ENCODE measurements around the gene C3orf18. TPM values are rescaled to one million over a fixed set of nuclear protein-coding genes. Genes with fewer than 3 reads are reported as not detected.

C3orf18 gene
- polyA plus RNA-seq, 1 of the 3 experiments (the other 2 are of a cell fraction): 19.7 TPM

DNA sequence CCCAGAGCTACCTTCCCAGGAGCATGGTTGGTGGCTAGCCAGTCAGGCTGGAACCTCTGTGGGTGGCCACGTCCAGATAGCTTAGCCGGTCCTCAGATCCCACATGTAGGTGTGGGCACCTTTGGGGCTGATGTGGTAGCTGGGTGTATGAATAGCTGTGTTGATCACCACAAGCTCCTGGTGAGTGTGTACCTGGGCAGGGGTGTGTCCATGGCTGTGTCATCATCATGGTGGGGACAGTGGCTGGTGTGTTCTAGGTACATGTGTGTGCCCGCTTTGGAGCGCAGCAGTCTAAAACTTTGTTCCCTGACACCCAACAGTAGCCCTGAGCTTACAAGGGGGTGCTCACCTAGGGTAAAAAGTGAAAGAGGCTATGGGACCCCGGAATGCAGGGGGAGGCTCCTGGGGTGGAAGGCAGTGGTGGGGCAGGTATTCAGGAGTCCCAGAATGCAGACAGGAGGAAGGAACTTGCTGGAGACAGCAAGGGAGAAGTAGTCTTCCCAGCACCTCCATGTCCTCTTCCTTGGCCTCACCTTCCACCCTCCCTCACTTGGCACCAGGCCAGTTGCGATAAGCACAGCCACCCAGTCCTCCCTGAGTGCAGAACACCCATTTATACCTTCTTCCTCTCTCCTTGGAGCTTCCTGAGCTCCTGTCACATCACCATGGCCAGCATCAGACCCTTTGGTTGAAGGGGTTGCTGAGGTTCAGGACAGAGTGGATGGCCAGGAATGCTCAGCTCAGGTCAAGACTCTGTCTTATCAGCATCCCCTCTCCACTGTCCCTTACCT is 42.8 kb upstream of the C3orf18 start:
- no peaks in the 10 kb centered on the region for H3K27me3 ChIP-seq (ENCODE audit: insufficient read depth)
- no peaks in the 10 kb centered on the region for H3K9me2 ChIP-seq
- no peak overlapping the region for H2AFZ ChIP-seq (ENCODE audit: low read depth)
- WGBS (ENCODE audit: low lambda C conversion rate): 83% methylated on average over 5 of the region's 6 CpGs
- H3K9ac ChIP-seq: no peak overlapping the region
- ChIA-PET CTCF (interaction anchor here (0.6 to 25.1 kb wide), 8 partner anchors 7 to 1059 kb away, joined by 3 to 648 read pairs (median 5); partner anchors contain the start of genes C3orf18 and HEMK1), POLR2A (interaction anchor here (0.8 to 1.6 kb wide), 4 partner anchors 9 to 41 kb away, joined by 3 to 7 read pairs (median 4); partner anchors contain the start of gene HEMK1)
- TF ChIP-seq RXRA (IDR thresholded peaks at IDR 0.05; ENCODE audit: borderline replicate concordance, low read depth) (no peak), POLR2AphosphoS5 (IDR thresholded peaks at IDR 0.05; ENCODE audit: low read depth, low read length) (no peak), TAF1 (IDR thresholded peaks at IDR 0.05; ENCODE audit: borderline replicate concordance, low read depth, low read length) (no peak), NFIC (IDR thresholded peaks at IDR 0.05; ENCODE audit: borderline replicate concordance) (no peak; the same call in 1 of the 2 replicates), MAX (IDR thresholded peaks at IDR 0.05; ENCODE audit: low read depth) (no peak), GABPA (IDR thresholded peaks at IDR 0.05; ENCODE audit: low read depth) (no peak), SIN3A (IDR thresholded peaks at IDR 0.05; ENCODE audit: borderline replicate concordance, low read depth, low read length) (no peak), RAD21 (IDR thresholded peaks at IDR 0.05; ENCODE audit: low read length) (no peak), JUND (IDR thresholded peaks at IDR 0.05) (no peak), RFX5 (IDR thresholded peaks at IDR 0.05; ENCODE audit: low read length) (no peak), TCF12 (IDR thresholded peaks at IDR 0.05) (no peak), USF1 (IDR thresholded peaks at IDR 0.05; ENCODE audit: borderline replicate concordance, low read depth) (no peak), TEAD4 (IDR thresholded peaks at IDR 0.05; ENCODE audit: borderline replicate concordance, insufficient read depth) (no peak), CHD2 (IDR thresholded peaks at IDR 0.05; ENCODE audit: low read length, partially characterized antibody) (no peak), MXI1 (IDR thresholded peaks at IDR 0.05; ENCODE audit: low read depth, low read length) (no peak), SMC3 (IDR thresholded peaks at IDR 0.05; ENCODE audit: low read depth, low read length) (no peak), FOSL2 (IDR thresholded peaks at IDR 0.05; ENCODE audit: borderline replicate concordance, low read depth) (no peak)
- TF ChIP-seq, protein P1, sequence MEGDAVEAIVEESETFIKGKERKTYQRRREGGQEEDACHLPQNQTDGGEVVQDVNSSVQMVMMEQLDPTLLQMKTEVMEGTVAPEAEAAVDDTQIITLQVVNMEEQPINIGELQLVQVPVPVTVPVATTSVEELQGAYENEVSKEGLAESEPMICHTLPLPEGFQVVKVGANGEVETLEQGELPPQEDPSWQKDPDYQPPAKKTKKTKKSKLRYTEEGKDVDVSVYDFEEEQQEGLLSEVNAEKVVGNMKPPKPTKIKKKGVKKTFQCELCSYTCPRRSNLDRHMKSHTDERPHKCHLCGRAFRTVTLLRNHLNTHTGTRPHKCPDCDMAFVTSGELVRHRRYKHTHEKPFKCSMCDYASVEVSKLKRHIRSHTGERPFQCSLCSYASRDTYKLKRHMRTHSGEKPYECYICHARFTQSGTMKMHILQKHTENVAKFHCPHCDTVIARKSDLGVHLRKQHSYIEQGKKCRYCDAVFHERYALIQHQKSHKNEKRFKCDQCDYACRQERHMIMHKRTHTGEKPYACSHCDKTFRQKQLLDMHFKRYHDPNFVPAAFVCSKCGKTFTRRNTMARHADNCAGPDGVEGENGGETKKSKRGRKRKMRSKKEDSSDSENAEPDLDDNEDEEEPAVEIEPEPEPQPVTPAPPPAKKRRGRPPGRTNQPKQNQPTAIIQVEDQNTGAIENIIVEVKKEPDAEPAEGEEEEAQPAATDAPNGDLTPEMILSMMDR (IDR thresholded peaks at IDR 0.05): no peak
- no peaks in the 10 kb centered on the region for H3K79me2 ChIP-seq (ENCODE audit: insufficient read depth)
- peak overlapping the region in 1 of 2 experiments; percentile 56; a peak in 1 of 4 replicates for H3K4me3 ChIP-seq (ENCODE audit: low read depth in 2 of 2, low read length in 1 of 2)
- no peaks in the 10 kb centered on the region for H3K9me3 ChIP-seq
- H3F3A ChIP-seq (replicated peaks; ENCODE audit: insufficient read depth): no peaks in the 10 kb centered on the region
- no peak overlapping the region for H3K27ac ChIP-seq (ENCODE audit: low read depth in 2 of 2, low read length in 1 of 2)
- peak overlapping the region; percentile 87; the same call in 1 of the 2 replicates for H3K4me2 ChIP-seq
- no peaks in the 10 kb centered on the region for H4K20me1 ChIP-seq (ENCODE audit: insufficient read depth)
- DNase-seq: no peak
- peaks cover 0 to 4% of the 10 kb centered on the region in 2 experiments for H3K36me3 ChIP-seq (replicated peaks in 1 of 2; ENCODE audit: control insufficient read depth in 1 of 2, insufficient read depth in 2 of 2, low read length in 1 of 2)
- H3K4me1 ChIP-seq (ENCODE audit: control insufficient read depth in 1 of 2, insufficient read depth in 2 of 2, low read depth in 1 of 2, low read length in 1 of 2): peaks cover 0 to 34% of the 10 kb centered on the region in 2 experiments; a peak in 1 of 4 replicates
